ENCODE measurements around the gene HOXC5.

HOXC5 gene

DNA sequence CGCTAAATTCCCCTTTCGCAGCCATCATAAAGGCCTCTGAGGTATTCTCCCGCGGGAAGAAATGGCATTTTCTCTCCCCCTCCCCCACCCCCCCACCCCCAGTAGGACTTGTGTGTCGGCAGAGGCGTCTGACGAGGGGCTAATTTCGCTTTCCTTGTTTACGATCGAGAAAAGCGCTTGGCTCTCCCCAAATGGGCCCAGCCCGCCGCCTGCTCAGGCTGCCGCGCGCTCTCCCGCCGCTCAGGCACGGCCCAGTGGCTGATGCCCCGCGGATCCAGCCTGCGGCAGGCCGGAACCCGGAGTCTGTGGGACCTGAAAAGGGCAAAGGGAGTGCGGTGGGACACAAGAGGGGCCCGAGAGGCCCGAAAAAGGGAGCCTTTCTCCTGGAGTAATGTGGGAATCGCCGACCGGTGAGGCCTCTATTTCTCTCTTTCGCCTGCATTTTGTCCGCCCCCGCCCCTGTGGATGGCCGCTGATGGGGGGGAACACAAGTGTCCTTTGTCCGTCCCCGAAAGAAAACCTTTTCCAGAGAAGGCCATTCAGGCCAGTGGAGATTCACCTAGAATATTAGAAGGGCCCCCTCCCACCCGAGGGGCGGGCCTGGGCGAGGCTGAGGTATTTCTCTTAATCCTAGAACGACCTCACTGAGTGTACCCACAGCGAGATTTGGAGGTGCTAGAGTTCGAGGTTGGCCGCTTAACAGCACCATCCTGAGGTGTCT, 13.6 kb upstream of the HOXC5 start:
- H3K9me3 Mint-ChIP-seq (ENCODE audit: low read depth), result no peaks in the 10 kb centered on the region
- H3K4me3 Mint-ChIP-seq, result peak overlapping the region; percentile 13
- H3K36me3 Mint-ChIP-seq, result no peaks in the 10 kb centered on the region
- peaks cover 28% of the 10 kb centered on the region for H3K27me3 Mint-ChIP-seq
- H3K4me1 Mint-ChIP-seq (ENCODE audit: low read depth), result peaks cover 18% of the 10 kb centered on the region
- H3K27ac Mint-ChIP-seq, result no peak overlapping the region

- Mint-ChIP-seq H3K27ac (no peak overlapping the region), H3K9me3 (ENCODE audit: low read depth) (no peaks in the 10 kb centered on the region), H3K27me3 (peaks cover 23% of the 10 kb centered on the region), H3K4me3 (no peak overlapping the region), H3K36me3 (no peaks in the 10 kb centered on the region), H3K4me1 (ENCODE audit: low read depth) (peaks cover 14% of the 10 kb centered on the region)
Observed at GRCh38 chr12:54019924-54020590, 12.8 kb upstream of the HOXC5 start.

DNA sequence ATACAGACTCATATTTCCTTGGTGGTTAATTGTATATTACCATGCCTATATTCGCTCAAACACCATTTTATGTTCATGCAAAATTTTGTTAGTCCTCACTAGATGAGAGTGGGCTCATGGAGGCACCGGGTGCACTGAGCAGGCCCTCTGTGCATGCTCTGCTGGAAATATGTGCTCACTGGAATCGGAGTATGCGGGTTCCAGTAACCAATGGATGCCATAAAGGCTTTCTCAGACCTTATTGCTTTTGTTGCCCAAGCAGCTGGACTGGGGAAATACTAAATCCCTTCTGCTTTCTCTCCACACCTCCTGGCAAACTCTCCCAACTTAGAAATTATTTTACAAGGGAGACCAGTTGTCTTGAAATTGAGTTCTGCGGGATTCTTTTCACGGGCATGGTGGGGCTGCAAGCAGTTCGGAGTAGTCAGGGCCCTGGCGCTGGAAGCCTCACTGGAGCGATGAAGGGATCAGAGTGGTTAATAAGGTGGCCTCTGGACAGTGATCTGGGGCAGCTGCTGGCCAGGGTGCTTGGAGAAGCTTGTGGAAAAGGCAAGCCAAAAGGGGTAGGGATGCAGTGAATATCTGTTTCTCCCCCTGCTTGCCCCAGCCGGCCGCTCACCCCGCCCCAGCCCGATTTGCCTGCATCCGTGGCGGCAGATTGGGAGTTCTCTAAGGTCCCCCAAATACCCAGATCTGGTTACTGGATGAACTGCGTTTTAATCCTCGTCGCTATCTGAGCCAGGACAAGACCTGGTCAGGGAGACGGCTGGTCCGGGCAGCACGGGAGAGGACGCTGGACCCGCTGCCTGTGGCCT, 12.1 kb upstream of the HOXC5 start:
- H3K9me3 Mint-ChIP-seq (ENCODE audit: low read depth), result no peaks in the 10 kb centered on the region
- H3K4me1 Mint-ChIP-seq (ENCODE audit: low read depth), result peaks cover 12% of the 10 kb centered on the region
- H3K4me3 Mint-ChIP-seq, result no peak overlapping the region
- H3K27me3 Mint-ChIP-seq, result peaks cover 22% of the 10 kb centered on the region
- no peaks in the 10 kb centered on the region for H3K36me3 Mint-ChIP-seq
- no peak overlapping the region for H3K27ac Mint-ChIP-seq

GRCh38 chr12:54021432-54022013, 11.3 kb upstream of the HOXC5 start:
- Mint-ChIP-seq H3K27ac (no peak overlapping the region), H3K36me3 (no peaks in the 10 kb centered on the region), H3K4me3 (no peak overlapping the region), H3K27me3 (peaks cover 24% of the 10 kb centered on the region), H3K4me1 (ENCODE audit: low read depth) (peaks cover 14% of the 10 kb centered on the region), H3K9me3 (ENCODE audit: low read depth) (no peaks in the 10 kb centered on the region)

DNA sequence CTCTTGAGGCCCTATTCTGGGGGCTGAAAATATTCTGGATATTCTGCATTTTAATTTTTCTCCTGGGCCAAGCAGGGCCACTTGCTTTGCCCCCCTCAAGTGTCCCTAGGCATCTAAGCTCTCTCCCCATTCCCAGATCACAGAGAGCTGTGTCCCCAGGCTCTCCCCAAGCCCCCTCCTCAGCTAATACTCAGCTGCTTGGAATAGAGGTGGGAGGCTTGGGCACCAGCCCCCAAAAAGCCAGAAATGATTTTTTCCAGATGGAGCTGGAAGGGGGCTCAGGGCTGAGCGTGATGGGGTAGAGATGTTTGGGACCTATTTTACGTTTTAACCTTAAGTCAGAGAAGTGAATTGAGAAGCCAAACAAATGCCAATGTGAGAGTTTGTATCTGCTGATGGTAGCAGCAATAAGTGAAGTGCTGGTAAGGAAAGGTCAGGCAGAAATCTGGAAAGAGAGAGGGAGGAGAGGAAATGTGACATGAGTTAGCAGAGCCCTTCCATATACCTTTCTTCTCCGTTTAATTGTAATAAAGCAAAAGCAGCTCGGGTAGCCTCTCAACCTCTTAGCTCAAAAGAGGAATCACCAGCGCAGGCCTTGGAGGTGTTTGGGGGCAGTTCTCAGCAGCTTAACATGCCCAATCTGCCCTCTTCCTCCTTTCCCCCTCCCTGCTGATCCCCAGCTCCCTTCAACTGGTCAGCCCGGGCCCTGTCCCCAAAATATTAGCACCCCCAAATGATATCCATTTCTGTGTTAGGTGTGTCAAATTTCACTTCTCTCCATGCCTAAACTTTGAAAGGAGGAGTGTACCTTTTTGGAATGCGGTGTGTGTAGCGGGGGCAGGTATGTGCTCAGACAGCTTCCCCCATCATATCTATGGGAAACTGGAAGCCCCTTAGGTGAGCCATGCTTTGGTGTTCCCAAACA, 9.6 kb upstream of the HOXC5 start:
- Mint-ChIP-seq H3K9me3 (ENCODE audit: low read depth) (no peaks in the 10 kb centered on the region), H3K4me1 (ENCODE audit: low read depth) (peaks cover 12% of the 10 kb centered on the region), H3K36me3 (no peaks in the 10 kb centered on the region), H3K27ac (no peak overlapping the region), H3K4me3 (no peak overlapping the region), H3K27me3 (peaks cover 33% of the 10 kb centered on the region)

- no peak overlapping the region for H3K27ac Mint-ChIP-seq
- peaks cover 39% of the 10 kb centered on the region for H3K27me3 Mint-ChIP-seq
- peaks cover 14% of the 10 kb centered on the region for H3K4me1 Mint-ChIP-seq (ENCODE audit: low read depth)
- H3K4me3 Mint-ChIP-seq, result no peak overlapping the region
- no peaks in the 10 kb centered on the region for H3K36me3 Mint-ChIP-seq
- H3K9me3 Mint-ChIP-seq (ENCODE audit: low read depth), result no peaks in the 10 kb centered on the region
Observed at GRCh38 chr12:54024127-54024526, 8.7 kb upstream of the HOXC5 start.

DNA sequence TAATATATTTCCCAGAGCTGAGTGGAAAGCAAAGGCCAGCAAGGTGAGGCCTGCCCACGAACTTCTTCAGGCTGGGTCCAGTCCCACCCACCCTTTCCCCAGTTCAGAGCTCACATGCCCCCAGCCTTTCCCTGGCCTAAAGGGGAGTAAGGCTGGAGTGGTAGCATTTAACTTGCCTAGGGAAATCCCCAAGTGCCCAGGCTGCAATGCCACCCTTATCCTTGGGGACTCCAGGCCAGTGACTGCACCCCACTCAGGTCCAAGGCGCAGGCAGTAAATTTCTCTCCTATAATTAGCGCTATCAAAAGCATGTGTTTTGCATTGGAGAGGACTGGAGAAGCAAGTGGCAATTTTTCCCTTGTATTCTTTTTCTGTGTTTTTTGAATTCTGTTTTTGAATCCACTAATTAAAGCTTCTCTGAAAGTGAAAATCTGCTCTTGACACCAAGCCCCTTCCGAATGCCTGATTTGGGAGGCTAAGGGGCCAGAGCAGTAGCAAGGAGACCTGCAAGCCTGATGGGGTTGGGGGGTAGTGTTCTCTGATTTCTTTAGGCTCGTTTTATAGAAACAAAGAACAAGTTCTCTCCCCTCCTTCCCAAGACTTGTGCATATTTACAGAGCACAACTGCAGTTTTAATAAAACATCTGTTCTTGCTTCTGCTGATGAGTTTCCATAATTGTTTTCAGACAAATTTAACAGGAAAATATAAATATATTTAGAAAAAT, 8.1 kb upstream of the HOXC5 start:
- no peak overlapping the region for H3K27ac Mint-ChIP-seq
- no peaks in the 10 kb centered on the region for H3K36me3 Mint-ChIP-seq
- peaks cover 18% of the 10 kb centered on the region for H3K4me1 Mint-ChIP-seq (ENCODE audit: low read depth)
- H3K4me3 Mint-ChIP-seq, result no peak overlapping the region
- H3K9me3 Mint-ChIP-seq (ENCODE audit: low read depth), result no peaks in the 10 kb centered on the region
- H3K27me3 Mint-ChIP-seq, result peaks cover 43% of the 10 kb centered on the region

DNA sequence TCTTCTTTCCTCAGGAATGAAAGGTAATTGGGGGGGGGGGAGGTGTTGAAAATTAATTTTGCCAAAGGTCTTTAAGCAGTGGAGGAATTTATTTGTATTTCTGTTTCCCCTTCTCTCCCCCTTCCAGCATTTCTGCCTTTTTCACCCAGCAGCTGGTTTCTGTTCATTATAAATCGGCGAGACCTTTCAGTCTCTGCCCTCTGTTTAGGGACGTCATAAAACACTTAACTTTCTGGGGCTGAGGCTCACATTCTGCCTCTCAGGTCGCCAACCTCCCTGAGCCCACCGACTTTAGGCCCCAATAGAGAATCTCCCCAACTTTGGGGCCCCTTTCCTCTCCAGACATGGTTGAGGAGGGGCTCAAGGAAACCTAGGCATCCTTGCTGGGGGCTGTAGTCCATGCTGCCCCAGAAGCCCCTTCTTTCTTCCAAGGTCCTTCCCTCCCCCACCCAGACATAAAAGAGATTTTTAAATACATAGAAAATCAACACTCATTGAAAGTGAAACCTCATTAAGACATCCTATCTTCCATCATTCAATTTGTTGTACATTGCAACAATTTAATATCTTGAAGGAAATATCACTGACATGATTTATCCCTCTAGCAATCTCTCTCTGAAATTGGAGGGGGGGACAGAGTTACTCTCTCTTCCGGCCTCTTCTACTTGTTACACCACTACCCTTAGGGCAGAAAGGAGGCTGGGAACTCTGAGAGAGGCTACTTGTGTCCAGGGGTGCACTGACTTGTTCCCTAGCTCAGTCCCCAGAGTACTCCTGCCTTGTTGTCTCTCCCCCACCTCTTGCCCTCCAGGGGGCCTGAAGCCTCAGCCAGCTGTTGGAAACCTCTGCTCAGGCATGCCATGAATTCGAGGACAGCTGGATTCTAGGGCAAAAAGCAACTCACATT, 7.1 kb upstream of the HOXC5 start:
- peaks cover 20% of the 10 kb centered on the region for H3K4me1 Mint-ChIP-seq (ENCODE audit: low read depth)
- no peak overlapping the region for H3K4me3 Mint-ChIP-seq
- no peak overlapping the region for H3K27ac Mint-ChIP-seq
- no peaks in the 10 kb centered on the region for H3K36me3 Mint-ChIP-seq
- H3K27me3 Mint-ChIP-seq, result peaks cover 46% of the 10 kb centered on the region
- H3K9me3 Mint-ChIP-seq (ENCODE audit: low read depth), result no peaks in the 10 kb centered on the region

GRCh38 chr12:54026640-54027441, 6.0 kb upstream of the HOXC5 start:
- H3K4me1 Mint-ChIP-seq (ENCODE audit: low read depth), result peaks cover 20% of the 10 kb centered on the region
- peak overlapping the region; percentile 57 for H3K4me3 Mint-ChIP-seq
- no peaks in the 10 kb centered on the region for H3K9me3 Mint-ChIP-seq (ENCODE audit: low read depth)
- no peak overlapping the region for H3K27ac Mint-ChIP-seq
- H3K27me3 Mint-ChIP-seq, result peaks cover 42% of the 10 kb centered on the region
- no peaks in the 10 kb centered on the region for H3K36me3 Mint-ChIP-seq

DNA sequence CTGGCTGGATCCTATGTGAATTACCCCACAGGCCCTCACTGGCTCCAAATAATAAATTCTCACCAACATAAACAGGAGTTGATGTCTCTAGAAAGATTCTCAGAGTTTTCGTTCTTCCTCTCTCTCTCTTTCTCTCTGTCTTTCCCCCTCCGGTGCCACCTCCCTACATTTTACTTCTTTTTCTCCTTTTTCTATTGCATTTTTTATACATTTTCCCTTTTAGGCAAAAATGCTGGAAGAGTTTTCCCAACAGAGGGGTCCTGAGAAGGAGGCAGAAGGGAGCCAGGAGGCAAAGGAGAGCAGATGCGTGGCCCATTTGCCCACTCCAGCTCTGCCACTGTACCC, 5.4 kb upstream of the HOXC5 start:
- Mint-ChIP-seq H3K36me3 (no peaks in the 10 kb centered on the region), H3K27ac (no peak overlapping the region), H3K27me3 (peaks cover 44% of the 10 kb centered on the region), H3K4me1 (ENCODE audit: low read depth) (peaks cover 25% of the 10 kb centered on the region), H3K9me3 (ENCODE audit: low read depth) (no peaks in the 10 kb centered on the region), H3K4me3 (no peak overlapping the region)

DNA sequence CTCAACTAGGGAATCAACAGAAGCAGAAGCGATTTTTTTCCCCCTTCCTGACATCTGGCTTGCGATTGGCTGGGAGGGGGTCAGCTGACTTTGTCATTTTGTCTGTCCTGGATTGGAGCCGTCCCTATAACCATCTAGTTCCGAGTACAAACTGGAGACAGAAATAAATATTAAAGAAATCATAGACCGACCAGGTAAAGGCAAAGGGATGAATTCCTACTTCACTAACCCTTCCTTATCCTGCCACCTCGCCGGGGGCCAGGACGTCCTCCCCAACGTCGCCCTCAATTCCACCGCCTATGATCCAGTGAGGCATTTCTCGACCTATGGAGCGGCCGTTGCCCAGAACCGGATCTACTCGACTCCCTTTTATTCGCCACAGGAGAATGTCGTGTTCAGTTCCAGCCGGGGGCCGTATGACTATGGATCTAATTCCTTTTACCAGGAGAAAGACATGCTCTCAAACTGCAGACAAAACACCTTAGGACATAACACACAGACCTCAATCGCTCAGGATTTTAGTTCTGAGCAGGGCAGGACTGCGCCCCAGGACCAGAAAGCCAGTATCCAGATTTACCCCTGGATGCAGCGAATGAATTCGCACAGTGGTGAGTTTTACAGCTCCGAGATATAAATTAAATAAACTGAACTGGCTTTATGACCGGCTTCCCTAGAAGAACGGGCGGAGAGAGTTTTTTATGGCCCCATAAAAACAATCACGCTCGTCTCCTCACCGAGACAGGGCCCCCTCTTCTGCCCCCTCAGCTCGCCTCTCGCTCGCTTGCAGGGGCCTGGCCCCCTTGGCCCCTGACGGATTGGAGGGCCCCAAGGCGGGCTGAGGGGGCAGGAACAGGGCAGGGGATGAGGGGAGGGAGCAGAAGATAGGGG, 4.3 kb upstream of the HOXC5 start, which contains the start of gene HOXC6:
Gene HOXC6, plus strand, starts transcription at position 127 of the 888 bp plus-strand sequence. Its CDS starts 82 bp downstream, at position 209.
- no peak within 1 kb of the TSS for H3K27ac Mint-ChIP-seq
- H3K4me1 Mint-ChIP-seq (ENCODE audit: low read depth), result peaks cover 36% of the 10 kb centered on the region
- no peaks in the 10 kb centered on the region for H3K9me3 Mint-ChIP-seq (ENCODE audit: low read depth)
- no peaks in the 10 kb centered on the region for H3K36me3 Mint-ChIP-seq
- H3K27me3 Mint-ChIP-seq, result peaks cover 43% of the 10 kb centered on the region
- peak within 1 kb of the TSS; percentile 37 for H3K4me3 Mint-ChIP-seq

All from activated naive CD8-positive, alpha-beta T cell (primary cell).